Rectal smooth muscle tissue (tissue), 1 donor: ENCODE measurements around the gene WNT16.
"Not testable (repeated sequence)": the region's sequence is repeated elsewhere in the genome, so short reads cannot be mapped to it uniquely, and the experiment has no call there.

ENCODE experiments used
- H3K27ac ChIP-seq: one replicate; pipeline ENCODE4 v1.7.0; 2013; ENCODE audit warnings: low read depth, low read length, inconsistent platforms
- H3K27me3 ChIP-seq: one replicate; pipeline ENCODE4 v1.7.0; 2013; ENCODE audit warnings: low read length; ENCODE audit not compliant: control insufficient read depth, insufficient read depth
- H3K36me3 ChIP-seq: one replicate; pipeline ENCODE4 v1.7.0; 2013; ENCODE audit warnings: low read length; ENCODE audit not compliant: control insufficient read depth, insufficient read depth
- H3K4me1 ChIP-seq: one replicate; pipeline ENCODE4 v1.7.0; 2013; ENCODE audit warnings: low read length; ENCODE audit not compliant: control insufficient read depth, insufficient read depth
- H3K4me3 ChIP-seq: one replicate; pipeline ENCODE4 v1.7.0; 2013; ENCODE audit warnings: low read length
- H3K9ac ChIP-seq: one replicate; pipeline ENCODE4 v1.7.0; 2013; ENCODE audit warnings: low read length

The WNT16 gene, protein sequence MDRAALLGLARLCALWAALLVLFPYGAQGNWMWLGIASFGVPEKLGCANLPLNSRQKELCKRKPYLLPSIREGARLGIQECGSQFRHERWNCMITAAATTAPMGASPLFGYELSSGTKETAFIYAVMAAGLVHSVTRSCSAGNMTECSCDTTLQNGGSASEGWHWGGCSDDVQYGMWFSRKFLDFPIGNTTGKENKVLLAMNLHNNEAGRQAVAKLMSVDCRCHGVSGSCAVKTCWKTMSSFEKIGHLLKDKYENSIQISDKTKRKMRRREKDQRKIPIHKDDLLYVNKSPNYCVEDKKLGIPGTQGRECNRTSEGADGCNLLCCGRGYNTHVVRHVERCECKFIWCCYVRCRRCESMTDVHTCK

GRCh38 chr7:121328508-121329190 is at the start of gene WNT16:
WNT16 (plus strand) TSS chr7:121329000; CDS start chr7:121329293, 293 bp downstream.
- Histone ChIP-seq H3K36me3 (no peaks in the 10 kb centered on the region), H3K27ac (no peak within 1 kb of the TSS), H3K9ac (no peak within 1 kb of the TSS), H3K4me3 (peak within 1 kb of the TSS; percentile 64), H3K4me1 (peaks cover 5% of the 10 kb centered on the region), H3K27me3 (peaks cover 20% of the 10 kb centered on the region)

GRCh38 chr7:121279060-121279620 is 49.7 kb upstream of the WNT16 start:
- Histone ChIP-seq H3K9ac (no peak overlapping the region), H3K27me3 (no peaks in the 10 kb centered on the region), H3K27ac (no peak overlapping the region), H3K4me3 (no peak overlapping the region), H3K4me1 (no peaks in the 10 kb centered on the region), H3K36me3 (peaks cover 3% of the 10 kb centered on the region)

DNA sequence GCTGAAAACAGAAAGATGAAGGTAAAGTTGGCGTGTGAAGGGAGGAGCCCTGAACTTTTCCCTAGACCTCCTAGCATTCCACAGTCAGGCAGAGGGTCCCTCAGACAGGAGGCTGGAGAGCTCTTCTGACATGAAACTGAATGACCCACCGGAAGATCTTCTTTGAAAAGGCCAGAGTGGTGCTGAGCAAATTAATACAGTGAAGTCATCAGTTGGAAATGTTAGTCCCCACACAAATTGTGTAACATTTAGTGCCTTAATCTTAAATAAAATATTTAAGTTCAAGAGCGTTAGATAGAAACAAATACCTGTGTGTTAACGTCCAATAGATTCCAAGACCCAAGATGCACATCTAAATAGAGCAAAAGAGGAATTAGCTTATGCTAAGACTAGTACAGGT is 49.0 kb upstream of the WNT16 start:
- Histone ChIP-seq H3K4me3 (no peak overlapping the region), H3K27me3 (no peaks in the 10 kb centered on the region), H3K27ac (no peak overlapping the region), H3K36me3 (peaks cover 3% of the 10 kb centered on the region), H3K9ac (no peak overlapping the region), H3K4me1 (no peaks in the 10 kb centered on the region)

- Histone ChIP-seq H3K36me3 (peaks cover 3% of the 10 kb centered on the region), H3K4me1 (no peaks in the 10 kb centered on the region), H3K27me3 (no peaks in the 10 kb centered on the region)
Measured at GRCh38 chr7:121280656-121281055, 48.1 kb upstream of the WNT16 start.

GRCh38 chr7:121282129-121282528 is 46.7 kb upstream of the WNT16 start:
- Histone ChIP-seq H3K9ac (no peak overlapping the region), H3K27me3 (no peaks in the 10 kb centered on the region), H3K4me1 (no peaks in the 10 kb centered on the region), H3K36me3 (peaks cover 3% of the 10 kb centered on the region), H3K27ac (no peak overlapping the region), H3K4me3 (no peak overlapping the region)

More at GRCh38 chr7:121280656-121281055, 48.1 kb upstream of the WNT16 start:
- Histone ChIP-seq H3K27ac (no peak overlapping the region), H3K9ac (no peak overlapping the region), H3K4me3 (no peak overlapping the region)

- H3K4me1 ChIP-seq = no peaks in the 10 kb centered on the region
- H3K36me3 ChIP-seq = peaks cover 3% of the 10 kb centered on the region
- no peak overlapping the region for H3K9ac ChIP-seq
- no peak overlapping the region for H3K27ac ChIP-seq
- no peaks in the 10 kb centered on the region for H3K27me3 ChIP-seq
- no peak overlapping the region for H3K4me3 ChIP-seq
Measured at GRCh38 chr7:121285066-121285667, 43.6 kb upstream of the WNT16 start.

GRCh38 chr7:121286186-121286585 is 42.6 kb upstream of the WNT16 start:
- H3K27me3 ChIP-seq = no peaks in the 10 kb centered on the region
- no peak overlapping the region for H3K27ac ChIP-seq
- H3K36me3 ChIP-seq = peaks cover 3% of the 10 kb centered on the region
- no peak overlapping the region for H3K9ac ChIP-seq
- no peak overlapping the region for H3K4me3 ChIP-seq
- H3K4me1 ChIP-seq = no peaks in the 10 kb centered on the region

GRCh38 chr7:121286742-121287734 is 41.8 kb upstream of the WNT16 start:
- Histone ChIP-seq H3K27me3 (no peaks in the 10 kb centered on the region), H3K27ac (no peak overlapping the region), H3K36me3 (peaks cover 3% of the 10 kb centered on the region), H3K4me3 (no peak overlapping the region), H3K4me1 (no peaks in the 10 kb centered on the region), H3K9ac (no peak overlapping the region)

DNA sequence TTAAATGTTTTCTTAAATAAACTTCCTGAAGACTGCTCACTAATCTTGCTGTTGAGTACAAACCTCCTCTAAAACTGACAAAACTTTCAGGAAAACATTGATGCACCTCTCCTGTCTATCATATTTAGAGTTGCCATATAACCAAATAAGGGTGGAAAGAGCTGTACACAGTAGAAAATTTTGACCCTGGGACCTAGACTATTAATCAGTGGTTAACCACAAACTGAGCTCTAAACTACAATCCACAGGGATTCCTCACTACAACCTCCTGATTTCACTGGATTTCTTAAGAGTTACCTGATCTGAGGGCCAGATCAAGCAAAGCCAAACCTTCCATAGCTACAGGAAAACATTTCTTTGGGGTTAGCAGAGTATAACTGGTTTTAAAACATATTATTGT is 39.9 kb upstream of the WNT16 start:
- Histone ChIP-seq H3K27me3 (no peaks in the 10 kb centered on the region), H3K36me3 (no peaks in the 10 kb centered on the region), H3K27ac (no peak overlapping the region), H3K4me1 (no peaks in the 10 kb centered on the region), H3K4me3 (no peak overlapping the region), H3K9ac (no peak overlapping the region)

- H3K9ac ChIP-seq, H3K27ac ChIP-seq, H3K27me3 ChIP-seq, H3K36me3 ChIP-seq, H3K4me1 ChIP-seq, H3K4me3 ChIP-seq: not testable (repeated sequence)
Measured at GRCh38 chr7:121289930-121290329, 38.9 kb upstream of the WNT16 start.

- no peak overlapping the region for H3K9ac ChIP-seq
- H3K27me3 ChIP-seq = no peaks in the 10 kb centered on the region
- H3K4me1 ChIP-seq = no peaks in the 10 kb centered on the region
- no peak overlapping the region for H3K4me3 ChIP-seq
- no peaks in the 10 kb centered on the region for H3K36me3 ChIP-seq
- no peak overlapping the region for H3K27ac ChIP-seq
Measured at GRCh38 chr7:121294448-121294992, 34.3 kb upstream of the WNT16 start.
